Endothelial cell of umbilical vein (primary cell): ENCODE results near the gene CARD14. TPM values are rescaled to one million over a fixed set of nuclear protein-coding genes. Genes with fewer than 3 reads are reported as not detected.

Experiments used
- BruUV-seq: library from RNA; stranded (reverse); fragments of 400-500 nt; replicated peaks from 2 replicates; lab custom pipeline; 2021; lab: Mats Ljungman, UMichigan
- CTCF ChIA-PET: fragments of 300-600, 350-600 bp; sonication (Branson Sonifier 250); formaldehyde crosslinking; loops from one replicate; lab custom pipeline; 2021; ENCODE audit warnings: antibody characterized with exemption, inconsistent platforms; lab: Charles Lee
- POLR2A ChIA-PET: fragments of 300-600, 350-600 bp; sonication (Branson Sonifier 250); formaldehyde crosslinking; loops from one replicate; lab custom pipeline; 2021; ENCODE audit warnings: antibody characterized with exemption, inconsistent platforms; lab: Charles Lee
- DNase-seq: peaks from one replicate; pipeline ENCODE4 v3.0.0-alpha.2; 2011; ENCODE audit warnings: low read depth, low spot score
- FAIRE-seq: peaks from 2 replicates; lab custom pipeline; 2011; peaks lifted over from hg19 to GRCh38; lab: Jason Lieb, UNC
- H2AFZ ChIP-seq: 2 replicates; pipeline ENCODE4 v1.6.0; 2012; ENCODE audit warnings: low read depth, low read length, control low read depth, inconsistent platforms
- H3K27ac ChIP-seq: 2 replicates; pipeline ENCODE4 v1.5.1; 2011; ENCODE audit warnings: low read depth, mild to moderate bottlenecking, control low read depth, low read length, moderate library complexity; ENCODE audit not compliant: insufficient read depth
- H3K27me3 ChIP-seq, 2 experiments: 2 replicates each; pipeline versions ENCODE4 v1.6.0 to v1.6.1; 2011; ENCODE audit warnings: low read length in 2 of 2, mixed read lengths in 1 of 2; ENCODE audit not compliant: control insufficient read depth in 2 of 2, insufficient read depth in 2 of 2
- H3K36me3 ChIP-seq, 2 experiments: 2 replicates in 1 of 2; 3 replicates in 1 of 2; pipeline ENCODE4 v1.5.1; 2011; ENCODE audit warnings: low read length in 2 of 2, mild to moderate bottlenecking in 1 of 2, moderate library complexity in 1 of 2; ENCODE audit not compliant: control insufficient read depth in 2 of 2, insufficient read depth in 2 of 2; ENCODE audit errors: extremely low read depth in 1 of 2
- H3K4me1 ChIP-seq: 3 replicates; pipeline ENCODE4 v1.5.1; 2011; ENCODE audit warnings: mild to moderate bottlenecking, low read length; ENCODE audit not compliant: control insufficient read depth, insufficient read depth; ENCODE audit errors: extremely low read depth
- H3K4me2 ChIP-seq: 2 replicates; pipeline ENCODE4 v1.6.1; 2011; ENCODE audit warnings: low read length, control low read depth, mixed read lengths; ENCODE audit not compliant: insufficient read depth
- H3K4me3 ChIP-seq, 3 experiments: fragments of 200-600 bp in 1 of 3; sonication (generic), shearing (Covaris generic) in 1 of 3; replicated peaks in 1 of 3; 2 replicates each; pipeline ENCODE4 v1.5.1; 2011 to 2016; ENCODE audit warnings: control low read depth in 3 of 3, low read length in 3 of 3, mild to moderate bottlenecking in 2 of 3, inconsistent platforms in 1 of 3, low read depth in 1 of 3, moderate library complexity in 1 of 3; ENCODE audit not compliant: insufficient read depth in 1 of 3
- H3K79me2 ChIP-seq: 2 replicates; pipeline ENCODE4 v1.6.0; 2012; ENCODE audit warnings: low read length, inconsistent platforms; ENCODE audit not compliant: control insufficient read depth, insufficient read depth
- H3K9ac ChIP-seq: replicated peaks from 2 replicates; pipeline ENCODE3; 2011; ENCODE audit warnings: low read length, control low read depth; ENCODE audit not compliant: insufficient read depth; ENCODE audit errors: extremely low read depth
- H3K9me1 ChIP-seq: replicated peaks from 3 replicates; pipeline ENCODE4 v1.6.0; 2011; ENCODE audit warnings: mild to moderate bottlenecking, low read length; ENCODE audit not compliant: control insufficient read depth, insufficient read depth; ENCODE audit errors: extremely low read depth
- H3K9me3 ChIP-seq: replicated peaks from 2 replicates; pipeline ENCODE4 v1.5.1; 2012; ENCODE audit warnings: low read length, inconsistent platforms; ENCODE audit not compliant: control insufficient read depth, insufficient read depth
- H4K20me1 ChIP-seq: replicated peaks from 2 replicates; pipeline ENCODE3; 2011; ENCODE audit warnings: mild to moderate bottlenecking, low read length; ENCODE audit not compliant: control insufficient read depth, insufficient read depth; ENCODE audit errors: extremely low read depth
- CTCF ChIP-seq, 2 donors: IDR thresholded peaks; 1 replicate in 1 of 2; 2 replicates in 1 of 2; pipeline ENCODE4 v1.5.1; 2011; ENCODE audit warnings: low read length in 2 of 2, mild to moderate bottlenecking in 2 of 2, moderate library complexity in 2 of 2, control low read depth in 1 of 2, inconsistent platforms in 1 of 2, low read depth in 1 of 2; ENCODE audit not compliant: insufficient read depth in 1 of 2; ENCODE audit errors: extremely low read depth in 1 of 2
- FOS ChIP-seq: IDR thresholded peaks from 2 replicates; pipeline ENCODE4 v1.6.1; 2011; ENCODE audit warnings: mild to moderate bottlenecking, low read length, moderate library complexity, borderline replicate concordance; ENCODE audit not compliant: insufficient read depth
- GATA2 ChIP-seq: IDR thresholded peaks from 2 replicates; pipeline ENCODE4 v1.7.0; 2011; ENCODE audit warnings: low read depth, mild to moderate bottlenecking, moderate library complexity, mixed read lengths, low read length; ENCODE audit not compliant: insufficient read length, insufficient read depth
- JUN ChIP-seq: IDR thresholded peaks from 2 replicates; pipeline ENCODE4 v1.6.1; 2011; ENCODE audit warnings: borderline replicate concordance, low read depth; ENCODE audit not compliant: insufficient read length, insufficient read depth
- MYC ChIP-seq: IDR thresholded peaks from one replicate; pipeline ENCODE4 v1.6.1; 2011; ENCODE audit warnings: mild to moderate bottlenecking, low read depth, low read length
- dilution Hi-C: fragments of 300-500 bp; cut with MboI; formaldehyde crosslinking; loops from one replicate; pipeline ENCODE4 v1.15.0; 2019; ENCODE audit warnings: low sequenced_read_pairs; ENCODE audit not compliant: extremely low pct_ligation_motif_present
- intact Hi-C: fragments of 100-400 bp; cut with micrococcal nuclease; formaldehyde crosslinking; loops from one replicate; pipeline ENCODE4 v1.10.0; 2022
- polyA plus RNA-seq, 4 experiments: library from polyadenylated mRNA; depleted of rRNA in 3 of 4; stranded (reverse) in 3 of 4; unstranded in 1 of 4; fragments of >200 nt; gene quantifications; 2 replicates each; pipeline versions ENCODE4 v1.2.1 to v1.2.3, GENCODE V29; 2011 to 2012; ENCODE audit warnings: missing spikeins in 1 of 4
- total RNA-seq: library from RNA; stranded (reverse); gene quantifications from 2 replicates; pipeline ENCODE4 v1.2.3, GENCODE V29; 2021

The CARD14 gene
- total and polyA plus RNA-seq, 2 donors (not counting 3 experiments of a cell fraction or from before 2014, with no cell fraction given): not detected

DNA sequence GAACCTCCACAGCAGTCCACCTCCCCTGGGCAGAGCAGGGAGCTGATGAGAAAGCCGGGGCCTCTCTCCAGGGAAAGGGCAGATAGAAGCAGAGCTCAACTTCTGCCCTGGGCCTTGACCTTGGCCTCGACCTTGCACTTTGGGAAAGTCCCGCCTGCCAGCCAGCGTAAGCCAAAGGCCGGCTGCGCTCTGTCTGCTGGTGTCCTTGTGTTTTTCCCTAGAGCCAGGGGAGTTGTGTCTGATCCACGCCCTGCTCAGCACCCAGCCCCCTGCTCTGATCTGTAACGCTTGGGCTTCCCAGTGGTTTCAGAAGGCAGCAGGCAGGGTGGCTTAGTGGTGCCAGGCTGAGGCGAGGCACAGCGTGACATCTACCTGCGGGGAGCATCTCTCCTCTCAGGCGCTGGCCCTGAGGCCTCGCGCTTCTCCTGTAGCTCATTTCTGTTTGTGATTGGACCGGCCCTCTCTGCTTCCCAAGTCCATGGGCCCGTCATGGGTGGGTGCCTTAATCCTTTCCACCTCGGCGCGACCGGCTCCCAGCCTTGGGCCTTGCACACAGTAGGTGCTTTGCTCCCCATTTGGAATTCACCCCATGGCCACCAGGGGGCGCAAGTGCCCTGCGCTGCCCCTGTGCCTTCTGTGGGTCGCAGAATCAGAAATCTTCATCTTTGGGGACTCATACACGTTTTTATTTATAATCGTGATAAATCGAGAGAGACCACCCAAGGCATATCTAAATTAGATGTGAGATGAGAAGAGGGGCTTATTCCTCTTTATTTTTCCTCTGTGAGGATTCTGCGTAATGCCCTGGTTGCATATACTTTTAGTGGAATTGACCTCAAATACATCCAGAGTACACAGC is 26.1 kb downstream of the CARD14 start:
- H3K27me3 ChIP-seq: peaks cover 0 to 5% of the 10 kb centered on the region in 2 experiments
- H3K36me3 ChIP-seq: no peaks in the 10 kb centered on the region
- BruUV-seq: no TSS peak
- DNase-seq (peak; percentile 24), FAIRE-seq (peak; percentile 74)
- no peak overlapping the region for H3K4me2 ChIP-seq
- intact Hi-C loops: loop anchor here (1.0 to 5.0 kb wide), 2 partner anchors 66 to 165 kb away; partner anchors contain the start of gene RNF213
- POLR2A ChIA-PET: no interaction called here
- dilution Hi-C loops: no loop called here
- no peak overlapping the region for H2AFZ ChIP-seq
- no peaks in the 10 kb centered on the region for H3K4me1 ChIP-seq
- no peak overlapping the region for H3K4me3 ChIP-seq
- no peak overlapping the region for H3K27ac ChIP-seq
- no peak overlapping the region for H3K9ac ChIP-seq
- no peaks in the 10 kb centered on the region for H3K9me1 ChIP-seq
- no peaks in the 10 kb centered on the region for H3K9me3 ChIP-seq
- no peaks in the 10 kb centered on the region for H3K79me2 ChIP-seq
- no peaks in the 10 kb centered on the region for H4K20me1 ChIP-seq
- peak; percentile 89 to 92 for TF ChIP-seq CTCF (IDR thresholded peaks at IDR 0.05; ENCODE audit: extremely low read depth in 1 of 2, insufficient read depth in 1 of 2, low read depth in 1 of 2, low read length in 2 of 2)
- TF ChIP-seq MYC: no peak
- no peak for TF ChIP-seq JUN
- no peak for TF ChIP-seq GATA2
- TF ChIP-seq FOS: no peak
- CTCF ChIA-PET: interaction anchor here (0.6 to 3.2 kb wide), 57 partner anchors 8 to 785 kb away, joined by 3 to 46 read pairs (median 6); partner anchors contain the start of genes ENDOV, GAA, RNF213 and SGSH
